ENCODE results near the gene RFNG.

RFNG gene

GRCh38 chr17:82097919-82098168 is 46.2 kb upstream of the RFNG start:
- in situ Hi-C loops (cut with MboI; ENCODE audit: low sequenced_read_pairs, unreplicated experiment), result no loop called here
- TF ChIP-seq, protein P1, sequence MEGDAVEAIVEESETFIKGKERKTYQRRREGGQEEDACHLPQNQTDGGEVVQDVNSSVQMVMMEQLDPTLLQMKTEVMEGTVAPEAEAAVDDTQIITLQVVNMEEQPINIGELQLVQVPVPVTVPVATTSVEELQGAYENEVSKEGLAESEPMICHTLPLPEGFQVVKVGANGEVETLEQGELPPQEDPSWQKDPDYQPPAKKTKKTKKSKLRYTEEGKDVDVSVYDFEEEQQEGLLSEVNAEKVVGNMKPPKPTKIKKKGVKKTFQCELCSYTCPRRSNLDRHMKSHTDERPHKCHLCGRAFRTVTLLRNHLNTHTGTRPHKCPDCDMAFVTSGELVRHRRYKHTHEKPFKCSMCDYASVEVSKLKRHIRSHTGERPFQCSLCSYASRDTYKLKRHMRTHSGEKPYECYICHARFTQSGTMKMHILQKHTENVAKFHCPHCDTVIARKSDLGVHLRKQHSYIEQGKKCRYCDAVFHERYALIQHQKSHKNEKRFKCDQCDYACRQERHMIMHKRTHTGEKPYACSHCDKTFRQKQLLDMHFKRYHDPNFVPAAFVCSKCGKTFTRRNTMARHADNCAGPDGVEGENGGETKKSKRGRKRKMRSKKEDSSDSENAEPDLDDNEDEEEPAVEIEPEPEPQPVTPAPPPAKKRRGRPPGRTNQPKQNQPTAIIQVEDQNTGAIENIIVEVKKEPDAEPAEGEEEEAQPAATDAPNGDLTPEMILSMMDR (IDR thresholded peaks at IDR 0.05; ENCODE audit: borderline replicate concordance, control extremely low read depth, extremely low read depth, insufficient read depth, missing control alignments), result no peak
- no peak for DNase-seq (ENCODE audit: low spot score)

DNA sequence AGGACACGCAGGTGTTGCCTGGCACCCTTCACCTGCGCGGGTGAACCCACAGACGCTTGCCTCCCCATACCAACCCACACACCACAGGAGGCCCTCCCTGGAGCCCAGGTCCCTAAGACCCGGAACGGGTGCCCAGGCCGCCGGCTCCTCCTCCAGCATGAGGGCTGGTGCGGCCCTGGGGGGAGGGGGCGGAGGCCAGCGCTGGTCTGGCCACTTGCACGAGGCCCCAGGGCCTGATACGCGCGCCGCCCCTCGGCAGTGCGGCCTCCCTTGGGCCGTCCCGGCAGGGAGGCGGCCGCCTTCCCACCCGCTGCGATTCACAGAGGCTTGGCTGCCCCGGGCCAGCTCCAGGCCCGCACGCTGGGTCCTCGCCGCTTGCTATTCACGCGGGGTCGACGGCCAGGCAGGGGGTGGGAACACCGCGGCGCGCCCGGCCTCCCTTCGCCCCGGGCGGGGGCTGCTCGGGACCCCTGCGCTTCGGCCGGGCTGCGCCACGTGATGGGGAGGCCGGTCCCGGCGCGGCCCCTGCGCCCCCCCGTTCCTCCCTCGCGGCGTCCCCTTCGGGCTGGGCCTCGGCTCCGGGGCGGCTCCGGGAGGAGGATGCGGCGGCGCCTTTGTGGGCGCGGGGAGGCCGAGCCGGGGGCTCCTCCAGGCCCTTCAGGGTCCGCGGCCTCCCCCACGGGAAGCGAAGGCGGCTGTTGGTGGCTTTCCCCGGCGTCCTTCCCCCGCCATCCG is 45.7 kb upstream of the RFNG start:
- DNase-seq (ENCODE audit: low spot score), result peak; percentile 66
- TF ChIP-seq, protein P1 (IDR thresholded peaks at IDR 0.05; ENCODE audit: borderline replicate concordance, control extremely low read depth, extremely low read depth, insufficient read depth, missing control alignments), result no peak
- in situ Hi-C loops (cut with MboI; ENCODE audit: low sequenced_read_pairs, unreplicated experiment), result no loop called here

DNA sequence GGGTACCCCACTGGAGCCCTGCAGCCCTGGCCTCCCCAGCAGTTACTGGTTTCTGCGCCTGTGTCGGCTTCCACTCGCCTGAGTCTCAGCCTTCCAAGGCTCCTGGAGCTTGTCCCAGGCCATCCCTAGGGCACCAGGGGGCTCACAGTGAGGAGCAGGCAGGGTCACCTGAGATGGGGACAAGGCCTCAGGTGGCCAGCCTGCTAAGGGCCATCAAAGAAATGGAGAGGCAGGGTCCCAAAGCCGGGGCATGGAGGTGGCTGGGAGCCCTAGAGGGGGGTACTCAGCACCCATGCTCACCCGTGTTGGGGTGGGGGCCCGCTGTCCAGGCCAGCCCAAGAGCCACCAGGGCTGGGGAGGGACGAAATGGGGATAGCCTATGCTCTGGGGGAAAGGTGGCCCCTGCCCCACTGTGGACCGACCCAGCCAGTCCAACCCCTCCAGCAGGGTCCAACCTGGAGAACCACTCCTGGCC is 45.1 kb upstream of the RFNG start:
- TF ChIP-seq, protein P1 (IDR thresholded peaks at IDR 0.05; ENCODE audit: borderline replicate concordance, control extremely low read depth, extremely low read depth, insufficient read depth, missing control alignments), result no peak
- DNase-seq (ENCODE audit: low spot score), result no peak
- in situ Hi-C loops (cut with MboI; ENCODE audit: low sequenced_read_pairs, unreplicated experiment), result no loop called here

DNA sequence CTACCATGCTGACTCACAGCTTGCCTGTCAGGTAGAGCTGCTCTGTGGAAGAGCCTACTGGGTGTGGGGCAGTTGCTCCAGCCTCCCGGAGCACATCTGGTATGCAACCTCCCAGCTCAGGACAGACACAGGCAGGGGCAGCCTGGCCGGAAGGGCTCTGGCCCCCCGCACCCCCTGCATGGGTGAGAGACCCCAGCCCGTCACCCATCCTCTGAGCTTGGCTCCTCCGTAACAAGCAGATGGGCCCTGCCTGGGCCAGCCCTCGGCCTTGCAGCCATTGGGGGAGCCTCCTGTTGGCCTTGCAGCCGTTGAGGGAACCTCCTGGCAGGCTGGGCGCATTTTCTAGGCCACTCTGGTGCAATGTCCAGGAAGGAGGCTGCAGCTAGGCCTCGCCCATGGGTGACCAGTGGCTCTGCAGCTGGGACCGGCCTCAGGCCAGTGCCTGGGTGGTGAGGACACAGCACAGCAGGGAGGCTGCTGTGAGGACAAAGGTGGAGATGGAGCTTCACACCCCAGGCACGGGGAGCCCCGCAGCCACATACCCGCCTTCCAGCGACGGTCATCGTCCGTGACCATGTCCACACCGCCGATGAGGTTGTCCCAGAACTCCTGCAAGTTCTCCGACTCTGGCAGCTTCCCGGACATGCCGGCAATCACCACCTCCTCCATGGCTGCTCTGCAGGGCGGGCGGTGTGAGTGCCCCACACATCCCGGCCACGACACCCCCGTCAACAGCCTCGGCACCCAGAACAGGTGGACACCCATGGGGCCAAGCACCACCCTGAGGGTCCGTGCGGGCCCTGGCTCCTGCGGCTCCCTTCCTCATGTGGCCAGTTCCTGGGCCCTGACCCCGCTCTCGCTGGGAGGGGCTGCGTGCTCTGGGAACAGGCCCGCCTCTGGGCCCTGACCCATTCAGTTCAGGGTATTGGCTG is 44.4 kb upstream of the RFNG start:
- TF ChIP-seq, protein P1 (IDR thresholded peaks at IDR 0.05; ENCODE audit: borderline replicate concordance, control extremely low read depth, extremely low read depth, insufficient read depth, missing control alignments), result no peak
- no peak for DNase-seq (ENCODE audit: low spot score)
- in situ Hi-C loops (cut with MboI; ENCODE audit: low sequenced_read_pairs, unreplicated experiment), result no loop called here

- in situ Hi-C loops (cut with MboI; ENCODE audit: low sequenced_read_pairs, unreplicated experiment), result no loop called here
- TF ChIP-seq, protein P1 (IDR thresholded peaks at IDR 0.05; ENCODE audit: borderline replicate concordance, control extremely low read depth, extremely low read depth, insufficient read depth, missing control alignments), result no peak
- no peak for DNase-seq (ENCODE audit: low spot score)
These were observed 43.5 kb upstream of the RFNG start for GRCh38 chr17:82094931-82095776.
